H1 (cell line): ENCODE data around the gene TSPAN6. TPM values are rescaled to one million over a fixed set of nuclear protein-coding genes. Genes with fewer than 3 reads are reported as not detected.

Experiments used
- CTCF ChIA-PET: fragments of 300-600 bp; sonication (Branson Sonifier 250); formaldehyde crosslinking; loops from one replicate; lab custom pipeline; 2021; ENCODE audit not compliant: partially characterized antibody; lab: Charles Lee
- POLR2A ChIA-PET: fragments of 300-600 bp; sonication (Branson Sonifier 250); formaldehyde crosslinking; loops from one replicate; lab custom pipeline; 2021; ENCODE audit warnings: inconsistent platforms; ENCODE audit not compliant: partially characterized antibody; lab: Charles Lee
- DNase-seq, 2 experiments: peaks; one replicate each; pipeline versions ENCODE4 v3.0.0 to v3.0.0-alpha.2; 2010 to 2022; ENCODE audit warnings: low spot score in 2 of 2, low read depth in 1 of 2, mixed read lengths in 1 of 2
- FAIRE-seq: peaks from 2 replicates; lab custom pipeline; 2011; peaks lifted over from hg19 to GRCh38; lab: Jason Lieb, UNC
- H2AFZ ChIP-seq: 2 replicates; pipeline ENCODE4 v1.8.1; 2012; ENCODE audit warnings: low read length, inconsistent platforms
- H2AK5ac ChIP-seq: 2 replicates; pipeline ENCODE4 v1.6.1; 2013; ENCODE audit warnings: low read depth, low read length
- H2BK120ac ChIP-seq: replicated peaks from 2 replicates; pipeline ENCODE3; 2013; ENCODE audit warnings: low read depth, low read length, inconsistent platforms
- H2BK12ac ChIP-seq: 2 replicates; pipeline ENCODE4 v1.6.1; 2013; ENCODE audit warnings: low read depth, low read length
- H2BK15ac ChIP-seq: 2 replicates; pipeline ENCODE4 v1.6.1; 2013; ENCODE audit warnings: low read length
- H2BK20ac ChIP-seq: 2 replicates; pipeline ENCODE4 v1.6.1; 2013; ENCODE audit warnings: low read length
- H2BK5ac ChIP-seq: 2 replicates; pipeline ENCODE4 v1.6.1; 2013; ENCODE audit warnings: low read depth, low read length
- H3K14ac ChIP-seq: 2 replicates; pipeline ENCODE4 v1.6.1; 2013; ENCODE audit warnings: inconsistent platforms; ENCODE audit not compliant: insufficient read length
- H3K18ac ChIP-seq: 2 replicates; pipeline ENCODE4 v1.6.1; 2013; ENCODE audit warnings: low read length; ENCODE audit errors: extremely low read depth
- H3K23ac ChIP-seq: 2 replicates; pipeline ENCODE4 v1.6.1; 2013; ENCODE audit warnings: inconsistent platforms; ENCODE audit not compliant: insufficient read length
- H3K23me2 ChIP-seq: 2 replicates; pipeline ENCODE4 v1.6.1; 2013; ENCODE audit warnings: low read depth, low read length
- H3K27ac ChIP-seq: 2 replicates; pipeline ENCODE4 v1.6.1; 2011; ENCODE audit warnings: low read depth, low read length, inconsistent platforms
- H3K27me3 ChIP-seq, 4 experiments: replicated peaks in 1 of 4; 1 replicate in 1 of 4; 2 replicates in 3 of 4; pipeline versions ENCODE4 v1.6.1 to v1.8.1; 2011 to 2013; ENCODE audit warnings: low read length in 3 of 4, mild to moderate bottlenecking in 3 of 4, inconsistent platforms in 2 of 4, mixed read lengths in 2 of 4, moderate library complexity in 1 of 4; ENCODE audit not compliant: control insufficient read depth in 3 of 4, insufficient read depth in 3 of 4; ENCODE audit errors: extremely low read depth in 1 of 4
- H3K36me3 ChIP-seq, 4 experiments: 2 replicates each; pipeline versions ENCODE4 v1.6.1 to v1.8.1; 2011 to 2013; ENCODE audit warnings: mild to moderate bottlenecking in 4 of 4, low read length in 3 of 4, moderate library complexity in 2 of 4, control low read depth in 1 of 4, inconsistent platforms in 1 of 4; ENCODE audit not compliant: insufficient read depth in 4 of 4, control insufficient read depth in 2 of 4
- H3K4ac ChIP-seq: replicated peaks from 2 replicates; pipeline ENCODE3; 2013; ENCODE audit warnings: low read length, low read depth, mixed read lengths, inconsistent platforms; ENCODE audit not compliant: insufficient read length
- H3K4me1 ChIP-seq, 4 experiments: replicated peaks in 1 of 4; 1 replicate in 1 of 4; 2 replicates in 3 of 4; pipeline versions ENCODE4 v1.6.1 to v1.8.1; 2011 to 2013; ENCODE audit warnings: low read length in 3 of 4, inconsistent platforms in 2 of 4, mixed read lengths in 1 of 4; ENCODE audit not compliant: insufficient read depth in 4 of 4, control insufficient read depth in 3 of 4
- H3K4me2 ChIP-seq, 2 experiments: 2 replicates each; pipeline versions ENCODE4 v1.6.1 to v1.8.1; 2011 to 2013; ENCODE audit warnings: low read depth in 2 of 2, low read length in 2 of 2, control low read depth in 1 of 2, inconsistent platforms in 1 of 2, mild to moderate bottlenecking in 1 of 2; ENCODE audit not compliant: insufficient read depth in 1 of 2
- H3K4me3 ChIP-seq, 4 experiments: fragments of 200-600, 300-600 bp in 1 of 4; sonication (generic), shearing (Covaris generic), sonication (Bioruptor Twin) in 1 of 4; 2 replicates each; pipeline versions ENCODE4 v1.5.1 to v1.8.1; 2011 to 2016; ENCODE audit warnings: low read length in 4 of 4, low read depth in 3 of 4, control low read depth in 2 of 4, inconsistent platforms in 2 of 4, mild to moderate bottlenecking in 2 of 4, mixed read lengths in 1 of 4, moderate library complexity in 1 of 4; ENCODE audit not compliant: insufficient read depth in 2 of 4; ENCODE audit errors: extremely low read depth in 1 of 4
- H3K56ac ChIP-seq: replicated peaks from 2 replicates; pipeline ENCODE3; 2013; ENCODE audit warnings: low read depth, mild to moderate bottlenecking, mixed read lengths, low read length, inconsistent platforms; ENCODE audit not compliant: insufficient read length
- H3K79me1 ChIP-seq: 2 replicates; pipeline ENCODE4 v1.6.1; 2013; ENCODE audit warnings: low read depth, low read length, control low read depth
- H3K79me2 ChIP-seq, 2 experiments: 2 replicates each; pipeline versions ENCODE4 v1.6.1 to v1.8.1; 2012 to 2013; ENCODE audit warnings: low read length in 2 of 2, mild to moderate bottlenecking in 2 of 2, inconsistent platforms in 1 of 2; ENCODE audit not compliant: insufficient read depth in 2 of 2, control insufficient read depth in 1 of 2
- H3K9ac ChIP-seq, 4 experiments: replicated peaks in 1 of 4; 1 replicate in 1 of 4; 2 replicates in 3 of 4; pipeline versions ENCODE4 v1.6.1 to v1.8.1; 2011 to 2013; ENCODE audit warnings: low read depth in 3 of 4, low read length in 3 of 4, control low read depth in 2 of 4, mild to moderate bottlenecking in 2 of 4, moderate library complexity in 2 of 4, inconsistent platforms in 1 of 4; ENCODE audit errors: extremely low read depth in 1 of 4
- H3K9me3 ChIP-seq, 2 experiments: 2 replicates each; pipeline versions ENCODE4 v1.6.1 to v1.8.1; 2012 to 2013; ENCODE audit warnings: mild to moderate bottlenecking in 2 of 2, moderate library complexity in 2 of 2, control low read depth in 1 of 2, inconsistent platforms in 1 of 2, low read depth in 1 of 2, low read length in 1 of 2, mixed read lengths in 1 of 2; ENCODE audit not compliant: insufficient read depth in 2 of 2
- H4K20me1 ChIP-seq, 2 experiments: replicated peaks in 1 of 2; 2 replicates each; pipeline versions ENCODE3 to v1.8.1; 2011 to 2013; ENCODE audit warnings: inconsistent platforms in 2 of 2, low read length in 2 of 2, mild to moderate bottlenecking in 1 of 2; ENCODE audit not compliant: insufficient read depth in 2 of 2, control insufficient read depth in 1 of 2
- H4K5ac ChIP-seq: 2 replicates; pipeline ENCODE4 v1.6.1; 2013; ENCODE audit warnings: low read length, low read depth, mixed read lengths, inconsistent platforms; ENCODE audit not compliant: insufficient read length
- H4K8ac ChIP-seq: 2 replicates; pipeline ENCODE4 v1.8.0; 2013; ENCODE audit warnings: mild to moderate bottlenecking, moderate library complexity, low read length, inconsistent platforms; ENCODE audit not compliant: insufficient read depth; ENCODE audit errors: extremely low read depth
- H4K91ac ChIP-seq: replicated peaks from 2 replicates; pipeline ENCODE3; 2013; ENCODE audit warnings: low read length, mixed read lengths, inconsistent platforms; ENCODE audit not compliant: insufficient read length
- CHD1 ChIP-seq: IDR thresholded peaks from 2 replicates; pipeline ENCODE4 v1.6.1; 2012; ENCODE audit warnings: low read depth, low read length, improper control_type of control experiment
- KDM1A ChIP-seq: fragments of 200-600, 300-600 bp; sonication (generic); IDR thresholded peaks from 2 replicates; pipeline ENCODE4 v1.7.1; 2016; ENCODE audit warnings: mild to moderate bottlenecking, low read length, borderline replicate concordance
- KDM5A ChIP-seq: fragments of 200-600 bp; IDR thresholded peaks from 2 replicates; pipeline ENCODE4 v1.7.1; 2012; ENCODE audit warnings: mild to moderate bottlenecking, low read length, inconsistent platforms, mixed read lengths
- MAFK ChIP-seq: IDR thresholded peaks from 2 replicates; pipeline ENCODE4 v1.6.1; 2012; ENCODE audit warnings: low read depth, mild to moderate bottlenecking, improper control_type of control experiment, low read length
- RAD21 ChIP-seq, 2 experiments: IDR thresholded peaks in 1 of 2; conservative IDR thresholded peaks in 1 of 2; 2 replicates each; pipeline ENCODE4 v1.6.1; 2011; ENCODE audit warnings: low read depth in 2 of 2, low read length in 2 of 2, improper control_type of control experiment in 1 of 2, inconsistent platforms in 1 of 2, mild to moderate bottlenecking in 1 of 2, moderate library complexity in 1 of 2
- TAF7 ChIP-seq: optimal IDR thresholded peaks from 2 replicates; pipeline ENCODE3; 2011; ENCODE audit warnings: low read depth, mild to moderate bottlenecking, inconsistent platforms, low read length, moderate library complexity, borderline replicate concordance
- TBP ChIP-seq: IDR thresholded peaks from 2 replicates; pipeline ENCODE4 v1.6.1; 2011; ENCODE audit warnings: low read depth, low read length, improper control_type of control experiment
- YY1 ChIP-seq: IDR thresholded peaks from 2 replicates; pipeline ENCODE4 v1.6.1; 2011; ENCODE audit warnings: low read depth, mild to moderate bottlenecking, low read length
- WGBS, 2 experiments: shearing (Covaris generic) in 1 of 2; methylation state at CpG; one replicate each; pipeline versions ENCODE4 v1.1.6 to v1.1.7; 2013 to 2015; ENCODE audit warnings: low lambda C conversion rate in 2 of 2, mixed read lengths in 2 of 2, inconsistent platforms in 1 of 2, low coverage in 1 of 2, missing lambda C conversion rate in 1 of 2; ENCODE audit not compliant: insufficient replicate concordance in 2 of 2, insufficient coverage in 1 of 2, insufficient read length in 1 of 2; ENCODE audit errors: extremely low coverage in 1 of 2, missing lambda C conversion rate in 1 of 2; 5-methylcytosine and 5-hydroxymethylcytosine counted together
- polyA plus RNA-seq, 7 experiments: library from polyadenylated mRNA; depleted of rRNA in 3 of 7; stranded (reverse) in 5 of 7; unstranded in 2 of 7; fragments of >200 nt in 5 of 7; fragments of 200-250 nt in 2 of 7; gene quantifications; 1 replicate in 5 of 7; 2 replicates in 1 of 7; 4 replicates in 1 of 7; pipeline versions ENCODE4 v1.2.1 to v1.2.3, GENCODE V29; 2011 to 2013; ENCODE audit warnings: missing spikeins in 2 of 7, mixed read lengths in 2 of 7
- total RNA-seq: library from RNA; stranded (reverse); fragmentation: NEBNext Ultra II Directional; extraction: Animal tissue kit (Norgen Biotek cat#: 25700); gene quantifications from 2 replicates; pipeline ENCODE4 v1.2.1, GENCODE V29; 2021
- TF ChIP-seq, protein P1 (sequence below): IDR thresholded peaks from 2 replicates; pipeline ENCODE4 v1.6.1; 2011; ENCODE audit warnings: low read length, improper control_type of control experiment

Gene TSPAN6
- total and polyA plus RNA-seq, 2 of the 8 experiments (the other 6 are each of a cell fraction or from before 2014, with no cell fraction given): 58.1 to 67.7 TPM

DNA sequence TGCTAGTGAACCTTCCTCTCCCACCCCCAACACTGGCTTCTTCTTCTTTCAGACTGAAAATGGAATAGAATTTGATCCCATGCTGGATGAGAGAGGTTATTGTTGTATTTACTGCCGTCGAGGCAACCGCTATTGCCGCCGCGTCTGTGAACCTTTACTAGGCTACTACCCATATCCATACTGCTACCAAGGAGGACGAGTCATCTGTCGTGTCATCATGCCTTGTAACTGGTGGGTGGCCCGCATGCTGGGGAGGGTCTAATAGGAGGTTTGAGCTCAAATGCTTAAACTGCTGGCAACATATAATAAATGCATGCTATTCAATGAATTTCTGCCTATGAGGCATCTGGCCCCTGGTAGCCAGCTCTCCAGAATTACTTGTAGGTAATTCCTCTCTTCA lies 37.1 kb downstream of the TSPAN6 start:
- Histone ChIP-seq H3K4me1 (peaks cover 0 to 11% (median 0%) of the 10 kb centered on the region in 4 experiments; a peak in 2 of 7 replicates), H3K9me3 (no peaks in the 10 kb centered on the region), H3K56ac (no peak overlapping the region), H4K5ac (no peak overlapping the region), H3K9ac (no peak overlapping the region), H2BK20ac (no peak overlapping the region), H3K18ac (no peak overlapping the region), H3K27me3 (no peaks in the 10 kb centered on the region), H3K23me2 (no peaks in the 10 kb centered on the region), H3K79me2 (no peaks in the 10 kb centered on the region), H2BK15ac (no peak overlapping the region), H3K23ac (no peak overlapping the region), H2BK12ac (no peak overlapping the region), H3K14ac (no peak overlapping the region), H3K27ac (no peak overlapping the region), H4K91ac (no peak overlapping the region), H3K4me3 (no peak overlapping the region), H4K20me1 (no peaks in the 10 kb centered on the region), H3K4me2 (no peak overlapping the region), H2AK5ac (no peak overlapping the region), H2BK5ac (no peak overlapping the region), H3K79me1 (no peaks in the 10 kb centered on the region), H3K4ac (no peak overlapping the region), H2BK120ac (no peak overlapping the region), H4K8ac (no peak overlapping the region), H2AFZ (no peak overlapping the region), H3K36me3 (no peaks in the 10 kb centered on the region)
- DNase-seq (no peak), FAIRE-seq (no peak)
- CTCF ChIA-PET: interaction anchor here (0.7 to 1.0 kb wide), 2 partner anchors 15 to 20 kb away, joined by 3 to 4 read pairs; no protein-coding TSS in a partner anchor
- POLR2A ChIA-PET: interaction anchor here (1.4 kb wide), 1 partner anchor 37 kb away, joined by 5 read pairs; the partner anchor contains the start of gene TSPAN6
- TF ChIP-seq MAFK: no peak
- no peak for TF ChIP-seq RAD21 (IDR thresholded peaks at IDR 0.05 in 1 of 2, conservative IDR thresholded peaks at IDR 0.05 in 1 of 2; ENCODE audit: low read depth in 2 of 2, low read length in 2 of 2)
- TF ChIP-seq, protein P1, sequence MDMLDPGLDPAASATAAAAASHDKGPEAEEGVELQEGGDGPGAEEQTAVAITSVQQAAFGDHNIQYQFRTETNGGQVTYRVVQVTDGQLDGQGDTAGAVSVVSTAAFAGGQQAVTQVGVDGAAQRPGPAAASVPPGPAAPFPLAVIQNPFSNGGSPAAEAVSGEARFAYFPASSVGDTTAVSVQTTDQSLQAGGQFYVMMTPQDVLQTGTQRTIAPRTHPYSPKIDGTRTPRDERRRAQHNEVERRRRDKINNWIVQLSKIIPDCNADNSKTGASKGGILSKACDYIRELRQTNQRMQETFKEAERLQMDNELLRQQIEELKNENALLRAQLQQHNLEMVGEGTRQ: no peak
- no peak for TF ChIP-seq TAF7
- TF ChIP-seq CHD1: no peak
- no peak for TF ChIP-seq TBP
- TF ChIP-seq KDM5A: no peak
- TF ChIP-seq KDM1A: no peak
- TF ChIP-seq YY1: no peak
- 93% methylated on average over 9 of the region's 9 CpGs; no CpG with 5 or more reads in 1 of the 2 experiments for WGBS, 2 experiments
